ENCODE measurements around the gene SLC7A9.
"Not testable (repeated sequence)": the region's sequence is repeated elsewhere in the genome, so short reads cannot be mapped to it uniquely, and the experiment has no call there.

SLC7A9 gene

GRCh38 chr19:32881766-32882165 is 12.2 kb upstream of the SLC7A9 start:
- DNase-seq (ENCODE audit: low spot score), result no peak

- no peak for DNase-seq (ENCODE audit: low spot score)
Measured at GRCh38 chr19:32880622-32881021, 11.1 kb upstream of the SLC7A9 start.

- no peak for DNase-seq (ENCODE audit: low spot score)
Measured at GRCh38 chr19:32879741-32880140, 10.2 kb upstream of the SLC7A9 start.

GRCh38 chr19:32878988-32879387 is 9.4 kb upstream of the SLC7A9 start:
- DNase-seq (ENCODE audit: low spot score), result no peak

- no peak for DNase-seq (ENCODE audit: low spot score)
Measured at GRCh38 chr19:32877977-32878745, 8.6 kb upstream of the SLC7A9 start.

- no peak for DNase-seq (ENCODE audit: low spot score)
Measured at GRCh38 chr19:32877323-32877912, 7.9 kb upstream of the SLC7A9 start.

GRCh38 chr19:32876919-32877285 is 7.3 kb upstream of the SLC7A9 start:
- peak; percentile 59 for DNase-seq (ENCODE audit: low spot score)

GRCh38 chr19:32876236-32876918 is 6.8 kb upstream of the SLC7A9 start:
- no peak for DNase-seq (ENCODE audit: low spot score)

- DNase-seq (ENCODE audit: low spot score), result no peak
Measured at GRCh38 chr19:32875428-32875827, 5.9 kb upstream of the SLC7A9 start.

- no peak for DNase-seq (ENCODE audit: low spot score)
Measured at GRCh38 chr19:32874605-32875004, 5.0 kb upstream of the SLC7A9 start.

- no peak for DNase-seq (ENCODE audit: low spot score)
Measured at GRCh38 chr19:32873247-32873959, 3.8 kb upstream of the SLC7A9 start.

- no peak for DNase-seq (ENCODE audit: low spot score)
Measured at GRCh38 chr19:32872391-32872790, 2.8 kb upstream of the SLC7A9 start.

GRCh38 chr19:32870981-32871451 is 1.4 kb upstream of the SLC7A9 start:
- no peak for DNase-seq (ENCODE audit: low spot score)

GRCh38 chr19:32869966-32870573 is 503 bp upstream of the SLC7A9 start:
- DNase-seq (ENCODE audit: low spot score), result no peak

GRCh38 chr19:32868206-32868950 is 1.2 kb downstream of the SLC7A9 start:
- DNase-seq (ENCODE audit: low spot score), result no peak

GRCh38 chr19:32867436-32867835 is 2.1 kb downstream of the SLC7A9 start:
- DNase-seq (ENCODE audit: low spot score), result not testable (repeated sequence)

- DNase-seq (ENCODE audit: low spot score), result no peak
Measured at GRCh38 chr19:32866564-32867265, 2.9 kb downstream of the SLC7A9 start.

GRCh38 chr19:32866061-32866460 is 3.5 kb downstream of the SLC7A9 start:
- DNase-seq (ENCODE audit: low spot score), result no peak

GRCh38 chr19:32865326-32865725 is 4.2 kb downstream of the SLC7A9 start:
- no peak for DNase-seq (ENCODE audit: low spot score)

- no peak for DNase-seq (ENCODE audit: low spot score)
Measured at GRCh38 chr19:32864318-32865007, 5.1 kb downstream of the SLC7A9 start.

Data from LoVo (cell line).